HepG2 (cell line): Measurements from ENCODE around the gene ZNF530. TPM values are rescaled to one million over a fixed set of nuclear protein-coding genes. Genes with fewer than 3 reads are reported as not detected.

Source experiments
- ASH2L ChIP-seq: fragments of 300-600, 200-600 bp; sonication (generic); IDR thresholded peaks from 2 replicates; pipeline ENCODE4 v1.7.0; 2017; ENCODE audit warnings: low read depth, mild to moderate bottlenecking, moderate library complexity, mixed read lengths, low read length; ENCODE audit not compliant: insufficient read length
- BRD4 ChIP-seq: sonication (generic); formaldehyde crosslinking; IDR thresholded peaks from 2 replicates; pipeline ENCODE4 v1.4.0; 2020; ENCODE audit warnings: missing genetic modification reagents
- FOSL2 ChIP-seq: sonication (generic); formaldehyde crosslinking; IDR thresholded peaks from 2 replicates; pipeline ENCODE4 v1.4.0; 2020; ENCODE audit warnings: missing genetic modification reagents
- KDM4B ChIP-seq: sonication (generic); formaldehyde crosslinking; IDR thresholded peaks from 2 replicates; pipeline ENCODE4 v1.4.0; 2020; ENCODE audit warnings: missing genetic modification reagents
- KDM5A ChIP-seq: fragments of 200-600 bp; sonication (generic); IDR thresholded peaks from 2 replicates; pipeline ENCODE4 v1.7.0; 2018; ENCODE audit warnings: antibody characterized with exemption, mild to moderate bottlenecking, low read length, borderline replicate concordance
- KMT2B ChIP-seq: IDR thresholded peaks from 2 replicates; pipeline ENCODE4 v1.6.1; 2016; ENCODE audit warnings: missing genetic modification reagents, missing compliant biosample characterization
- MED13 ChIP-seq: sonication (generic); formaldehyde crosslinking; IDR thresholded peaks from 2 replicates; pipeline ENCODE4 v1.5.0; 2020; ENCODE audit warnings: missing genetic modification reagents
- MTA3 ChIP-seq: sonication (generic); formaldehyde crosslinking; IDR thresholded peaks from 2 replicates; pipeline ENCODE4 v1.4.0; 2020; ENCODE audit warnings: missing genetic modification reagents
- POLR2AphosphoS5 ChIP-seq: IDR thresholded peaks from 2 replicates; pipeline ENCODE4 v1.6.1; 2012; ENCODE audit warnings: low read depth, low read length
- SCMH1 ChIP-seq: sonication (generic); formaldehyde crosslinking; IDR thresholded peaks from 2 replicates; pipeline ENCODE4 v1.9.0; 2021; ENCODE audit warnings: missing genetic modification reagents, mild to moderate bottlenecking, borderline replicate concordance
- SIN3A ChIP-seq: IDR thresholded peaks from 2 replicates; pipeline ENCODE4 v1.6.1; 2011; ENCODE audit warnings: low read depth, mild to moderate bottlenecking, control low read depth, low read length, borderline replicate concordance
- SKI ChIP-seq: fragments of 450-650 bp; IDR thresholded peaks from one replicate; pipeline ENCODE4 v1.6.1; 2018; ENCODE audit warnings: mild to moderate bottlenecking; ENCODE audit not compliant: partially characterized antibody
- SUZ12 ChIP-seq: fragments of 150-350 bp; IDR thresholded peaks from 2 replicates; pipeline ENCODE4 v1.6.1; 2014; ENCODE audit warnings: low read depth, low read length
- SYNCRIP ChIP-seq: fragments of 200-400 bp; formaldehyde crosslinking; IDR thresholded peaks from 2 replicates; pipeline ENCODE4 v1.6.1; 2018; ENCODE audit warnings: mild to moderate bottlenecking, low read depth, low read length; ENCODE audit not compliant: insufficient read depth
- ZFYVE20 ChIP-seq: sonication (generic); formaldehyde crosslinking; IDR thresholded peaks from 2 replicates; pipeline ENCODE4 v1.8.0; 2023; ENCODE audit warnings: low read depth, mild to moderate bottlenecking, moderate library complexity, missing genetic modification reagents, borderline replicate concordance
- ZNF282 ChIP-seq: fragments of 450-650 bp; IDR thresholded peaks from 2 replicates; pipeline ENCODE4 v1.6.1; 2018; ENCODE audit not compliant: partially characterized antibody
- ZNF510 ChIP-seq: sonication (generic); formaldehyde crosslinking; IDR thresholded peaks from 2 replicates; pipeline ENCODE4 v1.4.0; 2020; ENCODE audit warnings: low read depth, mild to moderate bottlenecking, missing genetic modification reagents
- ZNF7 ChIP-seq: IDR thresholded peaks from 2 replicates; pipeline ENCODE4 v1.6.1; 2016; ENCODE audit warnings: missing biosample characterization, missing genetic modification reagents
- ZSCAN21 ChIP-seq: sonication (generic); formaldehyde crosslinking; IDR thresholded peaks from 2 replicates; pipeline ENCODE4 v1.8.0; 2022; ENCODE audit warnings: mild to moderate bottlenecking, missing genetic modification reagents, moderate library complexity, borderline replicate concordance
- ZSCAN25 ChIP-seq: sonication (generic); formaldehyde crosslinking; IDR thresholded peaks from 2 replicates; pipeline ENCODE4 v1.8.0; 2022; ENCODE audit warnings: mild to moderate bottlenecking, missing genetic modification reagents
- polyA plus RNA-seq, 8 experiments: library from polyadenylated mRNA; depleted of rRNA in 3 of 8; stranded (reverse) in 7 of 8; unstranded in 1 of 8; fragments of >200 nt; fragmentation: Illumina TruSeq in 4 of 8; extraction: Trizol in 4 of 8; gene quantifications; 2 replicates each; pipeline versions ENCODE4 v1.2.1 to v1.2.3, GENCODE V29; 2011 to 2016; ENCODE audit warnings: low read depth in 4 of 8, missing spikeins in 1 of 8, mixed read lengths in 1 of 8; ENCODE audit not compliant: insufficient read depth in 1 of 8
- total RNA-seq, 5 experiments: library from RNA; depleted of rRNA; stranded (reverse); fragments of >200 nt; fragmentation: Illumina TruSeq; extraction: Trizol; gene quantifications; 2 replicates each; pipeline ENCODE4 v1.2.3, GENCODE V29; 2016; ENCODE audit warnings: low read depth in 1 of 5
- TF ChIP-seq, protein P1 (sequence below): IDR thresholded peaks from 2 replicates; pipeline ENCODE4 v1.6.1; 2016; ENCODE audit warnings: low read depth, borderline replicate concordance
- TF ChIP-seq, protein P2 (sequence below): IDR thresholded peaks from 2 replicates; pipeline ENCODE4 v1.6.1; 2016; ENCODE audit warnings: missing compliant biosample characterization, missing genetic modification reagents, borderline replicate concordance
- TF ChIP-seq, protein P3 (sequence below): IDR thresholded peaks from 2 replicates; pipeline ENCODE4 v1.6.1; 2016
- TF ChIP-seq, protein P4 (sequence below): sonication (generic); formaldehyde crosslinking; IDR thresholded peaks from 2 replicates; pipeline ENCODE4 v1.4.0; 2020; ENCODE audit warnings: missing genetic modification reagents
- TF ChIP-seq, protein P5 (sequence below): IDR thresholded peaks from 2 replicates; pipeline ENCODE4 v1.6.1; 2012; ENCODE audit warnings: inconsistent platforms

ZNF530 gene
- total and polyA plus RNA-seq, 2 of the 13 experiments (the other 11 are each of a cell fraction or from before 2014, with no cell fraction given) = 1.1 to 7.8 TPM

DNA sequence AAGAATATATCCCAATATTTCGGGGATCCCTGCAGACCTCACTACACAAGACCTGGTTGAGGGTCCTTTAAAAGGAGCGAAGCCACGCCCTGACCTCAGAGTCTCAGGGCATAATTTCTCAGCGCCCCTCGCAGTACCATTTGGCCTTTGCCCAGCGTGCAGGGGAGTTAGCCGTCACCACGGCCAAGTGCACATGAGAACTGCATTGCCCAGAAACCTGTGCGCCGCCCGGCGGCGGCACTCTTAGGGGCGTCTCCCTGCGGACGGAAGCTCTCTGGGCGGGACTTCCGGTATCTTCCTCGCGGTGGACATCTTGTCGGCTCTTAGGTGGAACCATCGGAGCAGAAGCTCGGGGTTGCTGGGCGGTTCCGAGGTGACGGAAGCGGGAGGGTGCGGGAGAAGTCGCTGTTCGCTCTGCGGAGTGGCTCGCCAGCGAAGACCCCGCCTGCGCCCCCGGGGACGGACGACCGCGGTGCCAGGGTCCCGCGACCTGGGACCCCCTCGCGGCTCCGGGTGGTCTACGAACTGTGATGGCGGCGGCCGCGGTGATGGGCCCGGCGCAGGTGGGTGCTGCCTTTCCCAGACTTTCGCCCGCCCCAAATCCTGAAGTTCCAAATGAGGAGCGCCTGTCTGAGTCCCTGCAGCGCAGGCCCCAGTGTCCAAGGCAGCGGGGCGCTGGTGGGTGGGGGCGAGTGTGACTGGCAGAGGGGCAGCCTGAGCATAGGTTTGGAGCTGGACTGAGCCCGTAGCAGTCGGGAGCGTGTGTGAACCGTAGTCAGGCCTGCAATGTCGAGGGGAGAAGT, 14.5 kb downstream of the ZNF530 start, which contains the start of gene ZNF134 (continued):
- TF ChIP-seq, protein P1, sequence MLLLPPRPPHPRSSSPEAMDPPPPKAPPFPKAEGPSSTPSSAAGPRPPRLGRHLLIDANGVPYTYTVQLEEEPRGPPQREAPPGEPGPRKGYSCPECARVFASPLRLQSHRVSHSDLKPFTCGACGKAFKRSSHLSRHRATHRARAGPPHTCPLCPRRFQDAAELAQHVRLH = no peak
- TF ChIP-seq ZNF510 (0 out of 2 replicates have a peak, but pooled peaks have one; percentile 59), KDM4B (CRISPR knock-in tag) (no peak; the same call in 1 of the 2 replicates), SYNCRIP (no peak), FOSL2 (CRISPR knock-in tag) (no peak), POLR2AphosphoS5 (peak; percentile 84), ZSCAN21 (no peak), ZNF282 (no peak), KDM5A (peak; percentile 72; the same call in 1 of the 2 replicates), MTA3 (CRISPR knock-in tag) (no peak), MED13 (CRISPR knock-in tag) (peak; percentile 69; the same call in 1 of the 2 replicates), SKI (no peak), KMT2B (CRISPR knock-in tag) (peak; percentile 85), BRD4 (CRISPR knock-in tag) (peak; percentile 36; the same call in 1 of the 2 replicates), SUZ12 (peak; percentile 74), SIN3A (peak; percentile 51; the same call in 1 of the 2 replicates), SCMH1 (CRISPR knock-in tag) (no peak), ZFYVE20 (CRISPR knock-in tag) (no peak), ZSCAN25 (peak; percentile 60), ZNF7 (CRISPR knock-in tag) (no peak), ASH2L (peak; percentile 90)
- TF ChIP-seq, protein P2, sequence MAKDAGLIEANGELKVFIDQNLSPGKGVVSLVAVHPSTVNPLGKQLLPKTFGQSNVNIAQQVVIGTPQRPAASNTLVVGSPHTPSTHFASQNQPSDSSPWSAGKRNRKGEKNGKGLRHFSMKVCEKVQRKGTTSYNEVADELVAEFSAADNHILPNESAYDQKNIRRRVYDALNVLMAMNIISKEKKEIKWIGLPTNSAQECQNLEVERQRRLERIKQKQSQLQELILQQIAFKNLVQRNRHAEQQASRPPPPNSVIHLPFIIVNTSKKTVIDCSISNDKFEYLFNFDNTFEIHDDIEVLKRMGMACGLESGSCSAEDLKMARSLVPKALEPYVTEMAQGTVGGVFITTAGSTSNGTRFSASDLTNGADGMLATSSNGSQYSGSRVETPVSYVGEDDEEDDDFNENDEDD (CRISPR knock-in tag) = peak; percentile 28; the same call in 1 of the 2 replicates
- TF ChIP-seq, protein P3, sequence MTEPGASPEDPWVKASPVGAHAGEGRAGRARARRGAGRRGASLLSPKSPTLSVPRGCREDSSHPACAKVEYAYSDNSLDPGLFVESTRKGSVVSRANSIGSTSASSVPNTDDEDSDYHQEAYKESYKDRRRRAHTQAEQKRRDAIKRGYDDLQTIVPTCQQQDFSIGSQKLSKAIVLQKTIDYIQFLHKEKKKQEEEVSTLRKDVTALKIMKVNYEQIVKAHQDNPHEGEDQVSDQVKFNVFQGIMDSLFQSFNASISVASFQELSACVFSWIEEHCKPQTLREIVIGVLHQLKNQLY (CRISPR knock-in tag) = no peak
- TF ChIP-seq, protein P4, sequence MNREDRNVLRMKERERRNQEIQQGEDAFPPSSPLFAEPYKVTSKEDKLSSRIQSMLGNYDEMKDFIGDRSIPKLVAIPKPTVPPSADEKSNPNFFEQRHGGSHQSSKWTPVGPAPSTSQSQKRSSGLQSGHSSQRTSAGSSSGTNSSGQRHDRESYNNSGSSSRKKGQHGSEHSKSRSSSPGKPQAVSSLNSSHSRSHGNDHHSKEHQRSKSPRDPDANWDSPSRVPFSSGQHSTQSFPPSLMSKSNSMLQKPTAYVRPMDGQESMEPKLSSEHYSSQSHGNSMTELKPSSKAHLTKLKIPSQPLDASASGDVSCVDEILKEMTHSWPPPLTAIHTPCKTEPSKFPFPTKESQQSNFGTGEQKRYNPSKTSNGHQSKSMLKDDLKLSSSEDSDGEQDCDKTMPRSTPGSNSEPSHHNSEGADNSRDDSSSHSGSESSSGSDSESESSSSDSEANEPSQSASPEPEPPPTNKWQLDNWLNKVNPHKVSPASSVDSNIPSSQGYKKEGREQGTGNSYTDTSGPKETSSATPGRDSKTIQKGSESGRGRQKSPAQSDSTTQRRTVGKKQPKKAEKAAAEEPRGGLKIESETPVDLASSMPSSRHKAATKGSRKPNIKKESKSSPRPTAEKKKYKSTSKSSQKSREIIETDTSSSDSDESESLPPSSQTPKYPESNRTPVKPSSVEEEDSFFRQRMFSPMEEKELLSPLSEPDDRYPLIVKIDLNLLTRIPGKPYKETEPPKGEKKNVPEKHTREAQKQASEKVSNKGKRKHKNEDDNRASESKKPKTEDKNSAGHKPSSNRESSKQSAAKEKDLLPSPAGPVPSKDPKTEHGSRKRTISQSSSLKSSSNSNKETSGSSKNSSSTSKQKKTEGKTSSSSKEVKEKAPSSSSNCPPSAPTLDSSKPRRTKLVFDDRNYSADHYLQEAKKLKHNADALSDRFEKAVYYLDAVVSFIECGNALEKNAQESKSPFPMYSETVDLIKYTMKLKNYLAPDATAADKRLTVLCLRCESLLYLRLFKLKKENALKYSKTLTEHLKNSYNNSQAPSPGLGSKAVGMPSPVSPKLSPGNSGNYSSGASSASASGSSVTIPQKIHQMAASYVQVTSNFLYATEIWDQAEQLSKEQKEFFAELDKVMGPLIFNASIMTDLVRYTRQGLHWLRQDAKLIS (CRISPR knock-in tag) = no peak
- TF ChIP-seq, protein P5, sequence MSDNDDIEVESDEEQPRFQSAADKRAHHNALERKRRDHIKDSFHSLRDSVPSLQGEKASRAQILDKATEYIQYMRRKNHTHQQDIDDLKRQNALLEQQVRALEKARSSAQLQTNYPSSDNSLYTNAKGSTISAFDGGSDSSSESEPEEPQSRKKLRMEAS = peak; percentile 71
